ENCODE measurements around the gene TRABD2B.

- TF ChIP-seq POLR2A (IDR thresholded peaks at IDR 0.05) (no peak), CTCF (IDR thresholded peaks at IDR 0.05) (no peak)
Observed at GRCh38 chr1:47778280-47778679, 218.9 kb downstream of the TRABD2B start.
